Loucy (cell line): ENCODE data around the gene PDE4D.

ENCODE experiments used
- CTCF ChIP-seq: fragments of 200-600 bp; sonication (generic); conservative IDR thresholded peaks from 2 replicates; pipeline ENCODE4 v1.5.1; 2014; ENCODE audit warnings: mild to moderate bottlenecking, antibody characterized with exemption, low read length
- EZH2phosphoT487 ChIP-seq: fragments of 200-600 bp; IDR thresholded peaks from 2 replicates; pipeline ENCODE4 v1.6.1; 2018; ENCODE audit warnings: antibody characterized with exemption, mild to moderate bottlenecking, moderate library complexity, borderline replicate concordance

DNA sequence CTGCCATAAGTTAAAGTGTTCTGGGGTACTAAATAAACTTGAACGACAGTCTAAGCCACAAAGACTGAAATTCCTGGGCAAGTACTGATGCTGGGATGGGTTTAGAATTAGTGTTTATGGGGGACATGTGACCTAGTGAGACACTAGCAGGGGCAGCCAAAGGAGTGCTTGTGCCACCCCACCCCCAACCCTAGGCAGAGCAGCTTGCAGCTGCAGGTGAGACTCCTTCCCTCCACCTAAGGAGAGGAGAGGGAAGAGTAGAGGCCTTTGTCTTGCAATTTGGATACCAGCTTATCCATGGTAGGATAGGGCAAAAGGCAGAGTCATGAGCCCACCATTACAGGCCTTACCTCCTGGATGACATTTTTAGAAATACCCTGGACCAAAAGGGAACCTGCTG, 28.7 kb upstream of the PDE4D start:
- no peak for TF ChIP-seq CTCF
- no peak for TF ChIP-seq EZH2phosphoT487
